Subcutaneous adipose tissue (tissue), 4 donors: ENCODE measurements around the gene PNMA6E. TPM values are rescaled to one million over a fixed set of nuclear protein-coding genes. Genes with fewer than 3 reads are reported as not detected.

Experiments used
- CTCF ChIP-seq: fragments of 450-650 bp; IDR thresholded peaks from one replicate; pipeline ENCODE4 v1.5.1; 2016; ENCODE audit warnings: low read depth, mild to moderate bottlenecking, control low read depth, antibody characterized with exemption, moderate library complexity
- total RNA-seq, 4 donors: library from RNA; depleted of rRNA; stranded (reverse); fragments of >200 nt; gene quantifications; one replicate each; pipeline ENCODE4 v1.1.0, GENCODE V29; 2016

Gene PNMA6E
- total RNA-seq, 4 donors from 2014 or later, result not detected

GRCh38 chrX:153407736-153408135, 6.6 kb upstream of the PNMA6E start:
- no peak for TF ChIP-seq CTCF

GRCh38 chrX:153406903-153407302, 5.8 kb upstream of the PNMA6E start:
- TF ChIP-seq CTCF, result no peak

GRCh38 chrX:153406011-153406410, 4.9 kb upstream of the PNMA6E start:
- no peak for TF ChIP-seq CTCF

- no peak for TF ChIP-seq CTCF
Observed at GRCh38 chrX:153405426-153405825, 4.3 kb upstream of the PNMA6E start.

- no peak for TF ChIP-seq CTCF
Observed at GRCh38 chrX:153400146-153401132, 711 bp downstream of the PNMA6E start.

- no peak for TF ChIP-seq CTCF
Observed at GRCh38 chrX:153398275-153398960, 2.7 kb downstream of the PNMA6E start.

- TF ChIP-seq CTCF, result no peak
Observed at GRCh38 chrX:153397256-153397960, 3.7 kb downstream of the PNMA6E start.
